Large intestine (tissue), 3 donors: Measurements from ENCODE around the gene RPS6KA1. TPM values are rescaled to one million over a fixed set of nuclear protein-coding genes. Genes with fewer than 3 reads are reported as not detected.
"Not testable (repeated sequence)": the region's sequence is repeated elsewhere in the genome, so short reads cannot be mapped to it uniquely, and the experiment has no call there.

Source experiments
- DNase-seq, 2 donors: peaks; one replicate each; pipeline versions ENCODE4 v3.0.0 to v3.0.0-alpha.2; 2013
- H3K27ac ChIP-seq: one replicate; pipeline ENCODE4 v1.5.1; 2013; ENCODE audit warnings: low read length
- H3K27me3 ChIP-seq: 2 replicates; pipeline ENCODE4 v1.6.1; 2013; ENCODE audit warnings: low read length; ENCODE audit not compliant: control insufficient read depth, insufficient read depth
- H3K36me3 ChIP-seq: 2 replicates; pipeline ENCODE4 v1.6.1; 2013; ENCODE audit warnings: low read length; ENCODE audit not compliant: control insufficient read depth, insufficient read depth
- H3K4me1 ChIP-seq: one replicate; pipeline ENCODE4 v1.6.1; 2013; ENCODE audit warnings: low read length; ENCODE audit not compliant: control insufficient read depth, insufficient read depth
- H3K4me3 ChIP-seq: one replicate; pipeline ENCODE4 v1.5.1; 2013; ENCODE audit warnings: low read length
- H3K9me3 ChIP-seq: one replicate; pipeline ENCODE4 v1.6.1; 2013; ENCODE audit warnings: mild to moderate bottlenecking, low read depth, low read length, moderate library complexity; ENCODE audit not compliant: control insufficient read depth
- WGBS: methylation state at CpG from one replicate; pipeline ENCODE4 v1.1.5; 2013; ENCODE audit warnings: low lambda C conversion rate; ENCODE audit not compliant: insufficient coverage; 5-methylcytosine and 5-hydroxymethylcytosine counted together
- polyA plus RNA-seq: library from polyadenylated mRNA; unstranded; fragments of 120-200 nt; gene quantifications from one replicate; pipeline ENCODE4 v1.2.1, GENCODE V29; 2013

Gene RPS6KA1
- polyA plus RNA-seq, 1 donor: 98.2 TPM

DNA sequence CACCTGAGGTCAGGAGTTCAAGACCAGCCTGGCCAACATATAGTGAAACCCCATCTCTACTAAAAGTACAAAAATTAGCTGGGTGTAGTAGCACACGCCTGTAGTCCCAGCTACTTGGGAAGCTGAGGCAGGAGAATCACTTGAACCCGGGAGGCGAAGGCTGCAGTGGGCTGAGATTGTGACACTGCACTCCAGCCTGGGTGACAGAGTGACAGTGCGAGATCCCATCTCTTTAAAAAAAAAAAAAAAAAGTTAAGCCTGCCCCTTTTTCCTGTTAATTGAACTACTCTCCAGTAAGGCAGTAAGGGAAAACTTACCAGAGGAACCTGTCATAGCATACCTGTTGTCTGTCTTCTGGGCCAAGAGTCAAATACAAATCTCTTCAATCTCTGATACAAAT is 83.1 kb downstream of the RPS6KA1 start:
- WGBS: no CpG with 5 or more reads among the region's 4 CpGs
- not testable (repeated sequence) for H3K36me3 ChIP-seq, H3K4me1 ChIP-seq, H3K4me3 ChIP-seq, H3K27ac ChIP-seq, DNase-seq, H3K27me3 ChIP-seq, H3K9me3 ChIP-seq

DNA sequence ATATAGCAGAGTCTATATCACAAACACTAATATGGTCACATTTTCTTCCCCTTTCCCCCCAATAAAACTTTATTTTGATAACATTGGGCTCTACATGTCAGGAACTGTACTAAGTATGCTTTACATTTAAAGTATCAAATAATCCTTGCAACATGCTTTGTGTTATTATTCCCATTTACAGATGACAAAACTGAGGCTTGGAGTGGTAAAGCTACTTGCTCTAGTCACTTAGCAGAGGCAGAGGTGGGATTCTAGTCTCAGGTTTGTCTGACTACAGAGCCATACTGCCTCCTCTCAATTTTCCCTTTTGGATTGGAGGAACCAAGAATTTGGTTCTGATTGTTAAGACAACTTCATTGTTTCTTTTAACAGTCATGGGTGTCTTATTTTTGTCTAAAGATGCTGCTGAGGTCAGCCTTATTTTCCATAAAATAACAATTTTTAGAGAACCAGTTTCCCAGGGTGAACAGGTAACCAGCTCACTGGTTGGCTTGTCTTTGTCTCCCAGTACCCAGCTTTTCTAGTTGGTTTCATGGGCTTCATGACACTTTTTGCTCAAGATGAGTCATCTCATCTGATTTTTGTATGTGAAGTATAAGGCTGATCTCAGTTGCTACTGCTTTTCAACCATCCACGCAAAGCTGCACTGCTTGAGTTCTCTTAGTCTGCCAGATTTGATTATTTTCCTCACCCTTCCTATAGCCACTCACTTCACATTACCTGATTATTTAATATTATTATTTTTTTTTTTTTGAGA is 85.3 kb downstream of the RPS6KA1 start:
- DNase-seq: no peak
- WGBS: no CpG with 5 or more reads among the region's 1 CpG
- Histone ChIP-seq H3K9me3 (no peaks in the 10 kb centered on the region), H3K36me3 (no peaks in the 10 kb centered on the region), H3K4me3 (no peak overlapping the region), H3K27ac (no peak overlapping the region), H3K4me1 (peaks cover 3% of the 10 kb centered on the region), H3K27me3 (no peaks in the 10 kb centered on the region)

- H3K4me1 ChIP-seq: peaks cover 3% of the 10 kb centered on the region
Measured at GRCh38 chr1:26616881-26617280, 87.3 kb downstream of the RPS6KA1 start.

DNA sequence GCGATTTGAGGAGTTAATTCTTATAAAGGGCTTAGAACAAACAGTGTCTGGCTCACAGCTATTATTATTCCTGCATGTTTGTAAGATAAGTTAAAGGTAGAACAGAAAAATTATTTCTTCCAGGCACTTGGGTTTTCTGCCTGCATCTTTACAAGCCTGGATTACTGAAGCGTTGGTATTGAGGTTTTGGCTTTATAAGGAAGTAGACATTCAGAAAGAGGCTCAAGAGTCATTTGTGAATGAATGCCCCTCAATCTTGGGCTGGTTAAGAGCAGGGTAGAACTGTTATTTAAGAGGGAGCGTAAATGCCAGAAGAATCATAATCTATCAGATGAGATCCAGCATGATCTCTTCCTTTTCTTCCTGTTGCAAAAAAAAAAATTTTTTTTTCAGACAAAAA is 89.0 kb downstream of the RPS6KA1 start:
- WGBS: 17% methylated on average over 1 of the region's 3 CpGs
- no peaks in the 10 kb centered on the region for H3K36me3 ChIP-seq
- H3K4me3 ChIP-seq: no peak overlapping the region
- H3K9me3 ChIP-seq: no peaks in the 10 kb centered on the region
- H3K27ac ChIP-seq: no peak overlapping the region
- H3K4me1 ChIP-seq: peaks cover 3% of the 10 kb centered on the region
- H3K27me3 ChIP-seq: no peaks in the 10 kb centered on the region
- no peak for DNase-seq

More at GRCh38 chr1:26616881-26617280, 87.3 kb downstream of the RPS6KA1 start:
- no peak for DNase-seq
- WGBS: 100% methylated on average over 1 of the region's 2 CpGs
- Histone ChIP-seq H3K36me3 (no peaks in the 10 kb centered on the region), H3K4me3 (no peak overlapping the region), H3K27ac (no peak overlapping the region), H3K27me3 (no peaks in the 10 kb centered on the region), H3K9me3 (no peaks in the 10 kb centered on the region)

Other genes starting within 250 kb of the RPS6KA1 start
- 87.3 TPM for gene SH3BGRL3, start 249.7 kb upstream of the RPS6KA1 start, polyA plus RNA-seq
- gene UBXN11, start 223.1 kb upstream of the RPS6KA1 start, polyA plus RNA-seq: 40.1 TPM
- 25.3 TPM for gene CD52, start 211.8 kb upstream of the RPS6KA1 start, polyA plus RNA-seq
- 3.9 TPM for gene CRYBG2, start 175.6 kb upstream of the RPS6KA1 start, polyA plus RNA-seq
- gene ZNF683, start 157.0 kb upstream of the RPS6KA1 start, polyA plus RNA-seq: 0.27 TPM
- 0.03 TPM for gene LIN28A, start 118.9 kb upstream of the RPS6KA1 start, polyA plus RNA-seq
- 35.2 TPM for gene DHDDS, start 97.4 kb upstream of the RPS6KA1 start, polyA plus RNA-seq
- 671 TPM for gene HMGN2, start 57.3 kb upstream of the RPS6KA1 start, polyA plus RNA-seq
- 64.2 TPM for gene ARID1A, start 166.3 kb downstream of the RPS6KA1 start, polyA plus RNA-seq